CD4-positive, alpha-beta T cell treated with Interleukin-1 beta for 1 hour (primary cell): ENCODE results near the gene GPR35.

Experiments
- DNase-seq, 2 donors: peaks; one replicate each; pipeline ENCODE4 v3.0.0-alpha.2; 2020 to 2022

GPR35 gene

DNA sequence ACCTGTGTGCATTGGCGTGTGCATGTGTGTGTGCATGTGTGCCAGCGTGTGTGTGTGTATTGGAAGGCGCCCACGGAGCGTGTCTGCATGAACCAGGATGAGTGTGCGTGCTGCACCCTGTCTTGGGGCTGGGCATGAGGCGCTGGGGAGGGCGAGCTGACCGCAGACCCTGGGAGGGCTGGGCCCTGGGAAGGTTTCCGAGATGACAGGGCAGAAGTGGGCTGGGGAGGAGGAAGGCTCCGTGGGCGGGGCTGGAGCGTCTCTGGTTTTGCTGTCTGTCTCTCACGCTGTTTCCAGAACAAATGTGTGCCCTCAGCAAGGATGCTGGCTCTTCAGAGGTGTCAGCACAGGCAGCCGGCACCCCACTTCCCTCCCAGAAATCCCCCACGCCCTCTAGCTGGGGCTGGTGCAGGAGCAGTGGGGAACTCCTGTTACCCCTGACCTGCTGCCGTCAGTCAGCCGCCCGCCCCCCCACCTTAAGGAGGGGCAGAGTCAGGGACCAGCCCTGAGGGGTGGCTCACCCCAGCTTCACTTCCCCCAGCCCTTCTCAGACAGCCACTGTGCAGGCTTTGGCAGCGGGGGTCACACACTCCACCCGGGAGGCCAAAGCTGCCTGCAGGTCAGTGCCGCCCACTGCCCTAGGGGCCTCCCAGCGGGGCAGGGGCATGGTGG, at the start of gene GPR35:
Gene GPR35, plus strand, starts transcription at position 531 of the 672 bp plus-strand sequence. CDS start 4,473 bp downstream, outside the sequence.
- peak; percentile 88 to 93 for DNase-seq

DNA sequence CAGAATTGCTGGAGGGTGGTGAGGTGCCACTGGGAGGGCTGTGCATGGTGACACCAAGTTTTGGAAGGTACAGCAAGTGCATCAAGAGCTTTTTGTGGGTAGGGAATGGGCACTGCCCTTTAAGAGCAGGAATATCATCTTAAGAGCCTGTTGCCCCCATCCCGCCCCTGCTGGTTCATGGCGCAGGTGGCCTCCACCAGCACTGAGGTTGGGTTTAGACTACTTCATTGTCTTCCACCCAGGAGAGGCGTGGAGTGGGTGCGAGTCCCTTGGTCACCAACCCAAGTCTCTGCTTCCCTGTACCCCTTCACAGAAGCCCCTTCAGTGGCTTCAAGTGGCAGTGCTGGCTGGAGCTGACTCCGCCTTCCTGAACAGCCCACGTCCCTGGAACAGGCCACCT, 49.2 kb upstream of the GPR35 start:
- no peak for DNase-seq

- DNase-seq, result no peak
Observed at GRCh38 chr2:240576436-240577205, 48.7 kb upstream of the GPR35 start.

- DNase-seq, result no peak
Observed at GRCh38 chr2:240577281-240578109, 47.8 kb upstream of the GPR35 start.

GRCh38 chr2:240578110-240578450, 47.2 kb upstream of the GPR35 start:
- DNase-seq, result no peak

DNA sequence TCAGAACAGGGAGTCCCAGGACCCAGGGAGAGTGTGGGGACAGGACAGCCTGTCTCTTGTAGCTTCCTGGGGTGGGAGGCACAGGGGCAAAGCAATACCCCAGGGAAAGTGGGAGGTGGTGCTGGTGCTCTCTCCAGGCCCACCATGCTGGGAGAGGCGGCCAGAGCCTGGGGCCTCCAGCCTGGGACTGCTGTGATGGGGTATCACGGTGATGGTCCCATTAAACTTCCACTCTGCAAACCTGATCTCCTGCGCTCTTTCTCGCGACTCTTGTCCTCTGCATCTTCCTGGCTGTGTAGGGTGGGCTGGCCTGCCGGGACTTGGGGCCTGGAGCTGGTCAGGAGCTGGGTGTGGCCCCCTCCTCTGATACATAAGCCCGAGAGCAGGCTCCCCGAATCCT, 46.8 kb upstream of the GPR35 start:
- no peak for DNase-seq

DNA sequence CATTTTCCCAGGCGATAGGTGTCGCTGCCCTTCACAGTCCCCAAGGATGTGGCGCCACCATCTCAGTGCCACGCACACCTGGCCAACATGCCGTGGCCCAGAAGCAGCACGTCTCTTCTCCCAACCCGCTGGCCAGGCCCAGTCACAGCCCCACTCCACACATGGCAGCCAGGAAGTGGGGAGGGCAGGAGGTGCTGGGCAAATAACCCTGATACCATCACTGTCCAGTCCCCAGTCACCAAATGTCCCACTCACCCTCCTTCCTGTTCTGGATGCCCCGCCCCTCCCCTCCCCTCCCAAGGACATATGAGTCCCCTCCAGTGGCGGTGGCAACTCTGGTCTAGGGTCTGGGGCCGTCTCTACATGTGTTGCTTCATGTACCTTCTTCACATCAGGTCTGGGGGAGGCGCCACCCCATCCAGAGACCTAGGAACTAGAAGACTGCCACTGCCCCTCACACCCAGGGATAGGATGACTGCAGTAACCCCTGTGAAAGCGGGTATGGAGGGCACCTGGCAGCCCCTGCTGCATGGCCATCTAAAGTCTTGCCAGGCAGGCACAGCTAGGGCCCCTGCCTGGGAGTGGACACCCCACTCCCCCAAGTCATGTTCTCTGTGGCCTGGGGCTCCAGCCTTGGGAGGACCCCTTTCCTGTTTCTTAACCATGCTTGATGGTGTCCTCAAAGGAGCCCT, 46.1 kb upstream of the GPR35 start:
- no peak for DNase-seq

- peak; percentile 77 to 84 for DNase-seq
Observed at GRCh38 chr2:240579771-240580614, 45.3 kb upstream of the GPR35 start.

GRCh38 chr2:240581811-240582210, 43.5 kb upstream of the GPR35 start:
- no peak for DNase-seq

GRCh38 chr2:240582781-240583180, 42.5 kb upstream of the GPR35 start:
- no peak for DNase-seq

DNA sequence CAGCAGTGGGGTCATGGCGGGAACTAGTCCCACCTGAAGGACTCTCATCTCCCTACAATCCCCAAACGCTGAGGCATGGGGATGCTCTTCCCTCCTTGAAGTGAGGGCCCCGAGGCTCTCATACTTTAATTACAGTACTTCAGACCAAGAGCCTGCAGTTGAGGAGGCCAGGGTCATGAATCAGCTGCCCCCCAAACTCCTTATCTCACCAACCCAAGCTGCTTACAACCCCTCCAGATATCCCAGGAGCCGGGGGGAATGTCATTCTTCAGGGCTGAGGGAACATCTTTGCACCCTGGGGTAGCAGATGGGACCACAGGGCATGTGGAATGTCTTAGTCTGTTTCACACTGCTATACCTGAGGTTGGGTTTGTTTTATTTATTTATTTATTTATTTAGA, 41.5 kb upstream of the GPR35 start:
- no peak for DNase-seq

DNA sequence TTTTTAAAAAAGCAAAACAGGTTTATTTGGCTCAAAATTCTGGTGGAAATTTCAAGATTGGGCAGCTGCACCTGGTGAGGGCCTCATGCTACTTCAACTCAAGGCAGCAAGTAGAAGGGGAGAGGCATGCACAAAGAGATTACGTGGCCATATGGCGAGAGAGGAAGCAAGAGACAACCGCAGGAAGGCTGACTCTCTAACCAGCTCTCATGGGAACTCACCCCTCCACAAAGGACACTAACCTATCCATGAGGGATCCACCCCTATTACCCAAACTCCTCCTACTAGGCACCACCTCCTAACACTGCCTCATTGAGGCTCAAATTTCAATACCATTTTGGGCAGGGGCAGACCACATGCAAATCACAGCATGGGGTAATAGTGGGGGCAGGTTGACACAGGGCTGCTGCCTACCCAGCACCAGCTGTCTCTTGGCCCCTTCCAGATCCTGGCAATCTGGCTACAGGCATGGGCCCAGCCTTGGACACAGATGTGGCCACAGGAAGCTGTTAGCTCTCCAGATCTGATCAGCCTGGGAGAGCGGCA, 40.7 kb upstream of the GPR35 start:
- DNase-seq, result peak in 1 of 2 donors; percentile 60

GRCh38 chr2:240585101-240585500, 40.2 kb upstream of the GPR35 start:
- DNase-seq, result peak in 1 of 2 donors; percentile 30

- no peak for DNase-seq
Observed at GRCh38 chr2:240585681-240586197, 39.5 kb upstream of the GPR35 start.

DNA sequence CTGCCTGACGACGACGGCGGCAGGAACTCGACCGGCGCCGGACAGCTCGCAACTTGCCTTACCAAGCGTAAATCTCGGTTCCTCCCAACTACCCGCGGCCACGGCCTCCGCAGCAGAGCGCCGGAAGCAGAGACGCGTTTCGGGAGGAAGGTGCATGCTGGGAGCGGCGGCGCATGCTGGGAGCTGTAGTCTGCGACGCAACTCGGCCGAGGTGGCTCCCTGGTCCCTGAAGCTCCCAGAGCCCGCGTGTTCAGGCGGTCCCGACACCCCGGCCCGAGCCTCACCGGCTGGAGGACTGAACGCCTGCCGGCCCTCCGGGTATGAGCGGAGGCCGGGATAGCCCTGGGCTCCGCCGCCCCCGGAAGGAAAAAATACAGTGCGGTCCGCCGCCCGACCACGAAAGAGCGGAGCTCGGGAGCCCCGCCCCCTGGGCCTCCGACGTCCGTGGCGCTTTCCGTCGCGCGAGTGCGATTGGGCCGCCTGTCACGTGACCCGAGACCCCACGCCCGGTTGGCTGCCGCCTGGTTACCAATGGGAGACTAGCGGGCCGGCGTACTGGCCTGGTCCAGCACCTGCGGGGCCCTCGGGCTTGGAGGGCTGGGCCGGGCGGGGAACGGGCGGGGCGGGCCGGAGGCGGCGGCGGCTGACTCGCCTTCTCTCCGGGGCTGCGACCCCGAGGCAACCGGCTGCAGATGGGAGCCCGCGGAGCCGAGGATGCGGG, 38.9 kb upstream of the GPR35 start, which contains the start of gene CAPN10:
Gene CAPN10, plus strand, starts transcription at position 537 of the 721 bp plus-strand sequence. Its CDS starts 178 bp downstream, at position 715.
- peak; percentile 94 to 95 for DNase-seq

- DNase-seq, result peak; percentile 49 to 51
Observed at GRCh38 chr2:240586919-240587800, 38.1 kb upstream of the GPR35 start.

DNA sequence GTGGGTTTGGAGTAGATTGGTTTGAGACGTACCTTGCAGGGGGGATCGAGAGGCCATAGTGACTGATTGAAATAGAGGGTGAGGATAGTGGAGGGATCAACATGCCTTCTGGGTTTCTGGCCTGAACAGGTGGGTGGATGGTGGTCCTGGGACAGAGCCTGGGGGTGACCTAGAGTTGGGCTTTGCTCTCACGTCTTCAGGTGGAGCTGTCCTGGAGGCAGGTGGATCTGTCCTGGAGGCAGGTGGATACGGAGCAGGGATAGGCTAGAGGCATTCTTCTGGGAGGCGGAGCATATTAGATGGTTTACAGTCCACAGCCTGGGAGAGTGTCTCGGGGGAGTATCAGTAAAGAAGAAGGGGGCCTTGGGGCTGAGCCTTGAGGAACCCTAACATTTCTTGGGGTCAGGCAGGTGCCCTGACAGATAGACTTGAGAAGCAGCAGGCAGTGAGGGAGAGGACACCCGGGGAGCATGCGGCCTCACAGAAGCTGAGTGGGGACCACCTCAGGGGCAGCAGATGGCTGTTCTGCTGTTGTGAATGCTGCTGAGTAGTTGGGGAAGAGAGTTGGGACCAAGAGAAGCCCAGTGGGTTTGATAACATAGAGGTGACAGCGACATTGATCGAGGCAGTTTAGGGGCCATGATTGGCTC, 37.1 kb upstream of the GPR35 start:
- no peak for DNase-seq

GRCh38 chr2:240588669-240589068, 36.6 kb upstream of the GPR35 start:
- no peak for DNase-seq

DNA sequence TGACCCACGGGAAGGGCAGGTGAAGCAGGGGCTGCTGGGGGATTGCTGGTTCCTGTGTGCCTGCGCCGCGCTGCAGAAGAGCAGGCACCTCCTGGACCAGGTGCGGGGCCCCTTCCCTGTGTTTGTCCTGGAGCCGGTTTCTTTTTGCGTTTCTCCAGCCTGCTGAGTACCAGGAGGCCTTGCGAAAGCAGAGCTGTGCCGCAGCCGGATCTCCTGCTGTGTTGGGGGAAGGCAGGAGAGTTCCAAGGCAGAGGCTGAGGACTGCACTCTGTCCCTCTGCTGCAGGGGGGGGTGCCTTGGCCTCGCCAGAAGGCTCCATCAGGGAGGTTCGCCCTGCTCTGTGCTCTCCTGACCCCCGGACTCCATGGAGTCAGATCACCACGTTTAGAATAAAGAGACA, 35.9 kb upstream of the GPR35 start:
- no peak for DNase-seq
